Mesendoderm (in vitro differentiated cells): ENCODE results near the gene FBL.
"Not testable (repeated sequence)": the region's sequence is repeated elsewhere in the genome, so short reads cannot be mapped to it uniquely, and the experiment has no call there.

Experiments used
- DNase-seq: peaks from one replicate; pipeline ENCODE4 v3.0.0; 2013
- H2AK5ac ChIP-seq: 2 replicates; pipeline ENCODE4 v1.6.1; 2013; ENCODE audit warnings: low read length, inconsistent platforms
- H2BK120ac ChIP-seq: 2 replicates; pipeline ENCODE4 v1.6.1; 2013; ENCODE audit warnings: low read depth, mild to moderate bottlenecking, low read length, moderate library complexity, mixed read lengths
- H2BK15ac ChIP-seq: replicated peaks from 2 replicates; pipeline ENCODE4 v1.6.1; 2013; ENCODE audit warnings: low read depth, mild to moderate bottlenecking, moderate library complexity
- H2BK5ac ChIP-seq: 2 replicates; pipeline ENCODE4 v1.6.1; 2013; ENCODE audit warnings: low read length, inconsistent platforms
- H3K18ac ChIP-seq: 2 replicates; pipeline ENCODE4 v1.6.1; 2013; ENCODE audit warnings: mild to moderate bottlenecking, low read length, mixed read lengths
- H3K23ac ChIP-seq: one replicate; pipeline ENCODE4 v1.6.1; 2013; ENCODE audit warnings: low read length
- H3K27ac ChIP-seq: 2 replicates; pipeline ENCODE4 v1.5.1; 2013; ENCODE audit warnings: low read depth, mild to moderate bottlenecking, inconsistent platforms, low read length, moderate library complexity
- H3K27me3 ChIP-seq: 2 replicates; pipeline ENCODE4 v1.6.1; 2013; ENCODE audit warnings: low read length, control low read depth, mild to moderate bottlenecking, inconsistent platforms; ENCODE audit not compliant: insufficient read depth, poor library complexity
- H3K36me3 ChIP-seq: 2 replicates; pipeline ENCODE4 v1.6.1; 2013; ENCODE audit warnings: low read length, inconsistent platforms; ENCODE audit not compliant: control insufficient read depth, insufficient read depth
- H3K4ac ChIP-seq: one replicate; pipeline ENCODE4 v1.6.1; 2013; ENCODE audit warnings: low read depth, mild to moderate bottlenecking, low read length, moderate library complexity
- H3K4me1 ChIP-seq: 2 replicates; pipeline ENCODE4 v1.6.1; 2013; ENCODE audit warnings: low read depth, low read length, inconsistent platforms; ENCODE audit not compliant: control insufficient read depth
- H3K4me2 ChIP-seq: 2 replicates; pipeline ENCODE4 v1.6.1; 2013; ENCODE audit warnings: low read length
- H3K4me3 ChIP-seq: 2 replicates; pipeline ENCODE4 v1.5.1; 2013; ENCODE audit warnings: mild to moderate bottlenecking, low read length
- H3K56ac ChIP-seq: one replicate; pipeline ENCODE4 v1.6.1; 2013; ENCODE audit warnings: low read length
- H3K79me1 ChIP-seq: 2 replicates; pipeline ENCODE4 v1.6.1; 2013; ENCODE audit warnings: low read length, inconsistent platforms
- H3K79me2 ChIP-seq: 2 replicates; pipeline ENCODE4 v1.6.1; 2013; ENCODE audit warnings: mild to moderate bottlenecking, low read length; ENCODE audit not compliant: control insufficient read depth, insufficient read depth
- H3K9ac ChIP-seq: 2 replicates; pipeline ENCODE4 v1.6.1; 2013; ENCODE audit warnings: low read length, inconsistent platforms
- H4K5ac ChIP-seq: one replicate; pipeline ENCODE4 v1.6.1; 2013; ENCODE audit warnings: low read length
- H4K8ac ChIP-seq: one replicate; pipeline ENCODE4 v1.6.1; 2013; ENCODE audit warnings: low read depth, mild to moderate bottlenecking, control low read depth, low read length, moderate library complexity
- WGBS: extraction: QIAGEN DNeasy Blood & Tissue Kit; methylation state at CpG from one replicate; pipeline ENCODE4 v1.1.7; 2013; ENCODE audit warnings: low lambda C conversion rate, missing lambda C conversion rate; ENCODE audit not compliant: insufficient coverage; ENCODE audit errors: extremely low coverage; 5-methylcytosine and 5-hydroxymethylcytosine counted together

Gene FBL

DNA sequence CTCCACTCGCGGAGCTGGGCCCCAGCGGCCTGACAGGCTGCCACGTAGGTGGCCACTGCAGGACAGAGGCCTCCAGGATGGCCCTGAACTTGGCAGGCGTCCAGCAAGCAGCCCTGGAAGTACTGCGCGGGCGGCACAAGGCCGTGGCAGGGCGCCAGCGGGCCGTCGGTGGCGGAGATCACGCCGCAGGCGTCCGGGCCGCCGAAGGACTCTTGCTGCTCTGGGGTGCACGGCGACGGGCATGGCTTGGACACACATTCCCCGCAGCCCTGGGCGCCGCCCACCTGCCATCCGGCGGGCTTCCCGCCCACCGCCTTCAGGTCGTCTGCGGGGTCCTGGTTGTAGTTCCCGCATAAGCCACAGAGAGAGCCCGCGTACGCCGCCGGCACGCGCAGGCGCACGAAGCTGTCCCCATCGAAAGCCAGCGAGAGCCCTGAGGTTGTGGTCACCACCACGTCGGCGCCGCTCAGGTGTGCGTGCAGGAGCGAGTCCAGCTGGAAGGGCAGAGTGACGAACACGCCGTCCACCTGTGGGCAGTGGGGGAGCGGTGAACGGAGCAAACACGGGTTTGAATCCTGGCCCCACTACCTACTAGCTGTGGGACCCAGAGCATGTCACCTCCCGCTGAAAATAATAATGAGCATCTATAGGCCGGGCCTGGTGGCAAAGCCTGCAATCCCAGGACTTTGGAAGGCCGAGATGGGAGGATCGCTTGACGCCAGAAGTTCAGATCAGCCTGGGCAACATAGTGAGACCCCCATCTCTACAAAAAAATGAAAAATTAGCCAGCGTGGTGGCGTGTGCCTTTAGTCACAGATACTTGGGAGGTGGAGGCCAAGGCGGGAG is 45.7 kb upstream of the FBL start:
- H4K8ac ChIP-seq, H3K56ac ChIP-seq, H3K27ac ChIP-seq, H3K4ac ChIP-seq, H3K4me1 ChIP-seq, H3K27me3 ChIP-seq, H3K36me3 ChIP-seq, H3K79me2 ChIP-seq, H2AK5ac ChIP-seq, H2BK120ac ChIP-seq, H2BK5ac ChIP-seq, DNase-seq, H3K23ac ChIP-seq, H2BK15ac ChIP-seq, H4K5ac ChIP-seq, H3K79me1 ChIP-seq, H3K18ac ChIP-seq, H3K4me3 ChIP-seq, H3K9ac ChIP-seq, H3K4me2 ChIP-seq: not testable (repeated sequence)
- no CpG with 5 or more reads among the region's 64 CpGs for WGBS

DNA sequence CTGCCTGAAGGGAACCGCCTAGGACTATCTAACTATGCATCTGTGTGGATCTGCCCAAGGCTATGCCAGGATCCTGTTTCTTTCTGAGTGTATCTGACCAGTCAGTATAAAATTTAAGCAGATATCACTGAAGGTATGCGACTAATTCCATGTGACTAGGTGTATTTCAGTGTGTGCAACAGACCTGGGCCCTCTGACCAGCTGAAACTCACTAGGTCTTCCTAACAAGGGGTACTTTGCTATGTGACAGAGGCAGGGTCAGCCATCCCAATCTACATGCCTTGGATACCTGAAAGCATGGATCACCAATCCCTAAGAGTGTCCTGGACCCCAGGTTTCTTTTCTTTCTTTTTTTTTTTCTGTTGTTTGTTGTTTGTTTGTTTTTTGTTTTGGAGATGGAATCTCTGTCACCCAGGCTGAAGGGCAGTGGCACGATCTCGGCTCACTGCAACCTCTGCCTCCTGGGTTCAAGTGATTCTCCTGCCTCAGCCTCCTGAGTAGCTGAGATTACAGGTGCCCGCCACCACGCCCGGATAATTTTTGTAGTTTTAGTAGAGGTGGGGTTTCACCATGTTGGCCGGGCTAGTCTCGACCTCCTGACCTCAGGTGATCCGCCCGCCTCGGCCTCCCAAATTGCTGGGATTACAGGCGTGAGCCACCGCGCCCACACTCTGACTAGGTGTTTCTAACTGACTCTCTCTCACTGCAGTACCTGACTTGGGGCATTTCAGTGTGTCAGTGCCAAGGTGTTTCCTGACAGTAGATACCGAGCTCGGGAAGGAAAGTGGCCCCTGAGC is 44.8 kb upstream of the FBL start:
- Histone ChIP-seq H3K79me2 (no peaks in the 10 kb centered on the region), H3K18ac (no peak overlapping the region), H3K4me1 (no peaks in the 10 kb centered on the region), H3K36me3 (no peaks in the 10 kb centered on the region), H3K27me3 (no peaks in the 10 kb centered on the region), H2BK5ac (no peak overlapping the region), H3K4me2 (no peak overlapping the region), H4K5ac (no peak overlapping the region), H3K23ac (no peak overlapping the region), H3K79me1 (no peaks in the 10 kb centered on the region), H2BK15ac (no peak overlapping the region), H3K4ac (no peak overlapping the region), H4K8ac (no peak overlapping the region), H3K56ac (no peak overlapping the region), H2AK5ac (no peak overlapping the region), H2BK120ac (no peak overlapping the region), H3K4me3 (no peak overlapping the region), H3K9ac (no peak overlapping the region), H3K27ac (no peak overlapping the region)
- DNase-seq: peak; percentile 18
- no CpG with 5 or more reads among the region's 17 CpGs for WGBS

DNA sequence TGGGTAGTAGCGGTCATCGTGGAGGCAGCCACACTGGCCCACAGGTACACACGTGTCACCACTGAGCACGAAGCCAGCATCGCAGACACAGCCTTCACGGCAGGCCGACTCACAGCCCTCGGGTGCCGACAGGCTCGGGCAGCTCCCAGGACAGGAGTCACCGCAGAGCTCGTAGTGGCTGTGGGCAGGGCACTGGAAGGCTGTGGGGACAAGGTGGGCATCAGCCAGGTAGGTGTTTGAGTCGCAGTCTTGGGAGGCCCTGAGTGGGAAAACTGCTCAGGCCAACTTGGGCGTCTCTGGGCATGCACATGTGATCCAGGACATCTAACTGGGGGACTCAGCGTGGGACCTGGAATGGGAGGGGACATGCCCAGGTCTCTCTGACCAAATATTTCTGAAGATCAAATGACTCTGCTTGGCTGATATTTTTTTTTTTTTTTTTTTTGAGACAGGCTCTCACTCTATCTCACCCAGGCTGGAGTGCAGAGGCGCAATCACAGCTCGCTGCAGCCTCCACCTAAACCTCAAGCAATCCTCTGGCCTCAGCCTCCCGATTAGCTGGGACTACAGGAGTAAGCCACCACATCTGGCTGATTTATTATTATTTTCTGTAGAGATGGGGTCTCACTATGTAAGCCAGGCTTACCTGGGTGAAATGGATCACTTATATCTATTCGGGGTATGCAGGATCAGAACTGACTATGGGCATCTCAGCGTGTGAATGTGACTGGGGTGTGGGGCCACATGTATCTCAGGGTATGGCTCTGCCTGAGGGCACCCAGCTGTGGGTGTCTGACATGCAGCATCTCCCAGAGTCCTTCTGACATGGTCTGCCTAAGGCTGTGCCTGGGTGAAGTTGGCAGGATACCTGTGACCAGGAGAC is 43.9 kb upstream of the FBL start:
- H4K8ac ChIP-seq, DNase-seq, H3K79me2 ChIP-seq, H3K18ac ChIP-seq, H2BK5ac ChIP-seq, H4K5ac ChIP-seq, H3K4me3 ChIP-seq, H2AK5ac ChIP-seq, H3K27ac ChIP-seq, H3K9ac ChIP-seq, H3K79me1 ChIP-seq, H3K56ac ChIP-seq, H3K23ac ChIP-seq, H2BK15ac ChIP-seq, H3K4ac ChIP-seq, H3K4me2 ChIP-seq, H3K36me3 ChIP-seq, H2BK120ac ChIP-seq, H3K4me1 ChIP-seq, H3K27me3 ChIP-seq: not testable (repeated sequence)
- no CpG with 5 or more reads among the region's 20 CpGs for WGBS

DNA sequence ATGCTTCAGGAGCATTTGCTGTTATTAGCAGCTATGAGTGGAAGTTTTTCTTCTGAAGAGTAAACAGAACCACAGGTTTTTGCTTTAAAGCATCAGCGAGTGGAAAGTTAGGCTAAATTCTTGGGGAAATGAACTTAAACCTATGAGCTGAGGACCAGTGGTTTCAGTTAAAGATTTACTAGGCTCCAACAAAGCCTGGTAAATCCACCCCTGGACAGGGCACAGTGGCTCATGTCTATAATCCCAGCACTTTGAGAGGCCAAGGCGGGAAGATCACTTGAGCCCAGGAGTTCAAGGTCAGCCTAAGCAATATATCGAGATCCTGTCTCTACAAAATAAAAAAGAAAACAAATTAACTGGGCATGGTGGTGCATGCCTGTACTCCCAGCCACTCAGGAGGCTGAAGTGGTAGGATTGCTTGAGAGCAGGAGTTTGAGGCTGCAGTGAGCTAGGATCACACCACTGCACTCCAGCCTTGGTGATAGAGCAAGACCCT is 41.3 kb upstream of the FBL start:
- no CpG with 5 or more reads among the region's 3 CpGs for WGBS
- H3K4me1 ChIP-seq: not testable (repeated sequence)

DNA sequence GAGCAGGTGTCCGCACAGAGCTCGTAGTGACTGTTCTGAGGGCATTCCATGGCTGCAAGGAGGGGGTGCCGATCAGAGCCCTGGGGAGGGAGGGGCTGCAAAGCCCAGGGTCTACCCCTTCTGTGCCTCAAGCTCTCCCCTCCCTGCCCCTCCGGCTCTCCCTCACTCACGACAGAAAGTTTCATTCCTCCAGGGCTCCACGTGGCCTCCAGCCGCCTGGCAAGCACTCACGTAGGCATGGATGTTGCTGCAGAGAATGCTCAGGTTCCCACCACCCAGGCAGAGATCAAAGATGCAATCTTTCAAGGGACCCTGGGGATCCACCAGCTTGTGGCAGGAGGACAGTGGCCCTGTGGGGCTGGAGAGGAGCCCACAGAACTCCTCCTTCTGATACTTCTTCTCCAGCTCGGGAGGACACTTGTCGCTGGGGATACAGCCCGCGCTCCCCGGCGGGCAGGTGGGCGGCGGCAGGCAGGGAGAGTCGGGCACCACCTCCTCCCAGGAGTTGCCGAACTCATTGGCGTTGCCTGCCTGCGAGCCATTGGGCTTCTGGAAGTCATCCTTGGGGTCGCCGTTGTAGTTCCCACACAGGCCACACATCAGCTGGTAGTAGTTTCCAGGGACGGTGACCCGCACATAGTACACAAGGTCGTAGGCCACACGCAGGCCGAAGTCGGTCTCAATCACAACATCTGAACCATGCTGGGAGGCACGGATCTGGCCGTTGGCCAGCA is 39.8 kb upstream of the FBL start:
- H3K79me2 ChIP-seq, H3K4ac ChIP-seq, H3K4me2 ChIP-seq, H3K18ac ChIP-seq, H4K8ac ChIP-seq, DNase-seq, H4K5ac ChIP-seq, H3K23ac ChIP-seq, H3K27ac ChIP-seq, H3K36me3 ChIP-seq, H2BK5ac ChIP-seq, H3K79me1 ChIP-seq, H2AK5ac ChIP-seq, H3K9ac ChIP-seq, H3K4me1 ChIP-seq, H3K56ac ChIP-seq, H3K27me3 ChIP-seq, H3K4me3 ChIP-seq, H2BK15ac ChIP-seq, H2BK120ac ChIP-seq: not testable (repeated sequence)
- WGBS: no CpG with 5 or more reads among the region's 30 CpGs

More for the DNA sequence above, 41.3 kb upstream of the FBL start:
- H3K36me3 ChIP-seq, DNase-seq, H3K79me2 ChIP-seq, H4K8ac ChIP-seq, H2BK15ac ChIP-seq, H2BK5ac ChIP-seq, H3K4ac ChIP-seq, H3K27me3 ChIP-seq, H3K79me1 ChIP-seq, H4K5ac ChIP-seq, H3K18ac ChIP-seq, H2BK120ac ChIP-seq, H2AK5ac ChIP-seq, H3K4me3 ChIP-seq, H3K56ac ChIP-seq, H3K9ac ChIP-seq, H3K23ac ChIP-seq, H3K27ac ChIP-seq, H3K4me2 ChIP-seq: not testable (repeated sequence)
